K562 (cell line): ENCODE data around the gene VSIG1. TPM values are rescaled to one million over a fixed set of nuclear protein-coding genes. Genes with fewer than 3 reads are reported as not detected.

Source experiments
- ARID4B ChIP-seq: sonication (generic); formaldehyde crosslinking; IDR thresholded peaks from 2 replicates; pipeline ENCODE4 v1.8.0; 2022; ENCODE audit warnings: mild to moderate bottlenecking, missing genetic modification reagents
- GTF3C2 ChIP-seq: IDR thresholded peaks from 3 replicates; pipeline ENCODE4 v1.6.1; 2011; ENCODE audit warnings: borderline replicate concordance, mild to moderate bottlenecking, moderate library complexity; ENCODE audit not compliant: insufficient read length; ENCODE audit errors: extremely low read depth
- HCFC1 ChIP-seq: IDR thresholded peaks from 2 replicates; pipeline ENCODE4 v1.6.1; 2012; ENCODE audit warnings: low read depth, low read length, improper control_type of control experiment
- HMBOX1 ChIP-seq: sonication (generic); IDR thresholded peaks from 2 replicates; pipeline ENCODE4 v1.6.1; 2016
- KLF1 ChIP-seq: fragments of 450-650 bp; IDR thresholded peaks from 2 replicates; pipeline ENCODE4 v1.6.1; 2016; ENCODE audit warnings: missing genetic modification characterization, missing compliant biosample characterization
- MTA2 ChIP-seq: fragments of 450-650 bp; IDR thresholded peaks from 2 replicates; pipeline ENCODE4 v1.6.1; 2016; ENCODE audit warnings: low read depth
- RAD51 ChIP-seq: fragments of 450-650 bp; IDR thresholded peaks from 2 replicates; pipeline ENCODE4 v1.7.1; 2016; ENCODE audit warnings: low read depth, mild to moderate bottlenecking, borderline replicate concordance
- RERE ChIP-seq: sonication (generic); formaldehyde crosslinking; IDR thresholded peaks from 2 replicates; pipeline ENCODE4 v1.8.0; 2023; ENCODE audit warnings: missing genetic modification reagents, mild to moderate bottlenecking, borderline replicate concordance
- STAT5B ChIP-seq: fragments of 250-450 bp; sonication (Bioruptor Pico); IDR thresholded peaks from 2 replicates; pipeline ENCODE4 v1.8.0; 2021; ENCODE audit warnings: mild to moderate bottlenecking, inconsistent platforms
- ZBED1 ChIP-seq: IDR thresholded peaks from 2 replicates; pipeline ENCODE4 v1.6.1; 2014
- ZBTB26 ChIP-seq: fragments of 450-650 bp; formaldehyde crosslinking; IDR thresholded peaks from 2 replicates; pipeline ENCODE4 v1.4.0; 2022; ENCODE audit warnings: missing genetic modification characterization
- ZNF311 ChIP-seq: fragments of 250-450 bp; sonication (Bioruptor Pico); IDR thresholded peaks from 2 replicates; pipeline ENCODE4 v1.4.0; 2020; ENCODE audit warnings: mild to moderate bottlenecking, moderate library complexity
- polyA plus RNA-seq, 8 experiments: library from polyadenylated mRNA; depleted of rRNA in 4 of 8; stranded (reverse) in 5 of 8; unstranded in 3 of 8; fragments of >200 nt; fragmentation: Nextera tagmentation in 2 of 8; fragmentation: Illumina TruSeq in 1 of 8; extraction: Ambion mirVana in 2 of 8; extraction: Trizol in 1 of 8; gene quantifications; 2 replicates each; pipeline versions ENCODE4 v1.2.1 to v1.2.3, GENCODE V29; 2011 to 2014; ENCODE audit warnings: inconsistent platforms in 1 of 8, missing spikeins in 1 of 8
- total RNA-seq, 7 experiments: library from RNA; depleted of rRNA in 6 of 7; stranded (reverse); fragments of >200 nt in 6 of 7; fragmentation: Illumina TruSeq in 2 of 7; extraction: Trizol in 2 of 7; gene quantifications; 2 replicates each; pipeline versions ENCODE4 v1.2.1 to v1.2.3, GENCODE V29; 2011 to 2021; ENCODE audit warnings: low replicate concordance in 1 of 7

The VSIG1 gene
- total and polyA plus RNA-seq, 9 of the 15 experiments (the other 6 are each of a cell fraction or from before 2014, with no cell fraction given): not detected

GRCh38 chrX:108091264-108091877 is 46.5 kb downstream of the VSIG1 start, which contains the start of the genes ATG4A and PSMD10 (continued):
- TF ChIP-seq RERE (CRISPR knock-in tag): no peak
- no peak for TF ChIP-seq ZNF311 (CRISPR knock-in tag)
- no peak for TF ChIP-seq HMBOX1
- TF ChIP-seq ZBED1: peak; percentile 62; the same call in 1 of the 2 replicates
- TF ChIP-seq ARID4B: peak; percentile 28; the same call in 1 of the 2 replicates
- TF ChIP-seq HCFC1: peak; percentile 95
- no peak for TF ChIP-seq KLF1
- no peak for TF ChIP-seq RAD51
- TF ChIP-seq STAT5B (CRISPR knock-in tag): no peak
- TF ChIP-seq ZBTB26 (CRISPR knock-in tag): no peak
- no peak for TF ChIP-seq MTA2
- no peak for TF ChIP-seq GTF3C2
